Lung microvascular endothelial cell (primary cell): ENCODE results near the gene MYO3A. TPM values are rescaled to one million over a fixed set of nuclear protein-coding genes. Genes with fewer than 3 reads are reported as not detected.

ENCODE experiments used
- DNase-seq, 2 donors: peaks; one replicate each; pipeline versions ENCODE4 v3.0.0 to v3.0.0-alpha.2; 2010; ENCODE audit warnings: low read depth in 2 of 2
- total RNA-seq: library from RNA; depleted of rRNA; stranded (reverse); fragments of >200 nt; gene quantifications from 2 replicates; pipeline ENCODE4 v1.2.1, GENCODE V29; 2014

The MYO3A gene
- total RNA-seq, 1 donor from 2014 or later = not detected

GRCh38 chr10:26214551-26215395 lies 280.7 kb downstream of the MYO3A start:
- no peak for DNase-seq

GRCh38 chr10:26215396-26215934 lies 281.4 kb downstream of the MYO3A start:
- DNase-seq = no peak

GRCh38 chr10:26215935-26216584 lies 282.0 kb downstream of the MYO3A start:
- peak; percentile 2 to 8 for DNase-seq

- no peak for DNase-seq
These were observed 282.8 kb downstream of the MYO3A start, which contains the start of gene GAD2 for GRCh38 chr10:26216585-26217395. TSS of gene GAD2 (plus strand) at chr10:26216774. CDS start at chr10:26216810, 36 bp downstream.

- no peak for DNase-seq
These were observed 283.5 kb downstream of the MYO3A start for GRCh38 chr10:26217396-26218086.

- no peak for DNase-seq
These were observed 285.6 kb downstream of the MYO3A start for GRCh38 chr10:26219676-26220075.

GRCh38 chr10:26220901-26221300 lies 286.9 kb downstream of the MYO3A start:
- DNase-seq = no peak

- DNase-seq = no peak
These were observed 287.5 kb downstream of the MYO3A start for GRCh38 chr10:26221541-26221940.

- no peak for DNase-seq
These were observed 288.5 kb downstream of the MYO3A start for GRCh38 chr10:26222563-26222962.

- DNase-seq = no peak
These were observed 291.3 kb downstream of the MYO3A start for GRCh38 chr10:26225322-26225721.

GRCh38 chr10:26227786-26228185 lies 293.8 kb downstream of the MYO3A start:
- DNase-seq = no peak

- no peak for DNase-seq
These were observed 298.1 kb downstream of the MYO3A start for GRCh38 chr10:26232174-26232573.

- no peak for DNase-seq
These were observed 301.7 kb downstream of the MYO3A start for GRCh38 chr10:26235761-26236160.

- DNase-seq = no peak
These were observed 304.3 kb downstream of the MYO3A start for GRCh38 chr10:26238378-26238777.

GRCh38 chr10:26242706-26243350 lies 308.8 kb downstream of the MYO3A start:
- no peak for DNase-seq

- no peak for DNase-seq
These were observed 309.3 kb downstream of the MYO3A start for GRCh38 chr10:26243351-26243720.

GRCh38 chr10:26249681-26250080 lies 315.7 kb downstream of the MYO3A start:
- DNase-seq = no peak

- DNase-seq = no peak
These were observed 317.9 kb downstream of the MYO3A start for GRCh38 chr10:26251925-26252324.

- DNase-seq = no peak
These were observed 320.6 kb downstream of the MYO3A start for GRCh38 chr10:26254616-26255015.

- DNase-seq = no peak
These were observed 325.3 kb downstream of the MYO3A start for GRCh38 chr10:26259341-26259740.
